Gastrocnemius medialis (tissue), 4 donors: ENCODE results near the gene GBX1.

Experiments used
- POLR2A ChIP-seq, 2 donors: fragments of 450-650 bp; IDR thresholded peaks; one replicate each; pipeline ENCODE4 v1.6.1; 2017; ENCODE audit warnings: antibody characterized with exemption in 2 of 2, mild to moderate bottlenecking in 2 of 2, moderate library complexity in 2 of 2
- TF ChIP-seq, protein P1 (sequence below), 5 experiments: fragments of 450-650 bp in 3 of 5; fragments of 200-600 bp in 2 of 5; sonication (generic) in 2 of 5; IDR thresholded peaks in 4 of 5; conservative IDR thresholded peaks in 1 of 5; 1 replicate in 4 of 5; 2 replicates in 1 of 5; pipeline ENCODE4 v1.5.1; 2016 to 2019; ENCODE audit warnings: antibody characterized with exemption in 5 of 5, mild to moderate bottlenecking in 3 of 5, moderate library complexity in 3 of 5

DNA sequence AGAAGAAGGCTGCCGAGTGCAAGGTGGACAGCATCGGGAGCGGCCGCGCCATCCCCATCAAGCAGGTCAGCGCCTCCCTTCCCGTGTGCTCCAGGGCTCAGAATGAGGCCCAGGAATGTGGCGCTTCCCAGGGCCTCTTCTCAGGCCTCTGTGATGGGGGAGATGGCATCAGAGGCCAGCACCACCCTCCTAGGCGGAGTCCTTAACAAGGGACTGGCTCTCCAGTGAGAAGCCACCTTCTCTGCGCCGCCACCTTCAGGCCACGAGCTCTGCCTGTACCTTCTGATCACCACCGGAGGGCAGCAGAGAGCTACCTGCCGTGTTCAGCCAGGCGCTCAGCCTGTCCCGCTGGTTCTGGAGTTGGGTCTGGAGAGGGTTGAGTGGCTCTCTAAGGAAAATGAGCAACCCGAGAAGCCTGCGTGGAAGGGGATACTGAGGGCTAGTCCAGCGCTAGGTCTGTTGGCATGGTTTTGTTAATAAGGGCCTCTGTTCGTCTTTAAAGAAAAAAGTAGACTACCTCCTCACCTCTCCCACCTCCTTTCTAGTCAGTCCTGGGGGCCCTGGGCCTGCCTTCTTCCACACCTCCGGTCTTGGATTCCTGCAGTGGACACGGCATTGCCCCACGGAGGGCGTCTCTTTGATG lies 43.6 kb downstream of the GBX1 start:
- TF ChIP-seq POLR2A (IDR thresholded peaks at IDR 0.05): no peak
- TF ChIP-seq, protein P1, sequence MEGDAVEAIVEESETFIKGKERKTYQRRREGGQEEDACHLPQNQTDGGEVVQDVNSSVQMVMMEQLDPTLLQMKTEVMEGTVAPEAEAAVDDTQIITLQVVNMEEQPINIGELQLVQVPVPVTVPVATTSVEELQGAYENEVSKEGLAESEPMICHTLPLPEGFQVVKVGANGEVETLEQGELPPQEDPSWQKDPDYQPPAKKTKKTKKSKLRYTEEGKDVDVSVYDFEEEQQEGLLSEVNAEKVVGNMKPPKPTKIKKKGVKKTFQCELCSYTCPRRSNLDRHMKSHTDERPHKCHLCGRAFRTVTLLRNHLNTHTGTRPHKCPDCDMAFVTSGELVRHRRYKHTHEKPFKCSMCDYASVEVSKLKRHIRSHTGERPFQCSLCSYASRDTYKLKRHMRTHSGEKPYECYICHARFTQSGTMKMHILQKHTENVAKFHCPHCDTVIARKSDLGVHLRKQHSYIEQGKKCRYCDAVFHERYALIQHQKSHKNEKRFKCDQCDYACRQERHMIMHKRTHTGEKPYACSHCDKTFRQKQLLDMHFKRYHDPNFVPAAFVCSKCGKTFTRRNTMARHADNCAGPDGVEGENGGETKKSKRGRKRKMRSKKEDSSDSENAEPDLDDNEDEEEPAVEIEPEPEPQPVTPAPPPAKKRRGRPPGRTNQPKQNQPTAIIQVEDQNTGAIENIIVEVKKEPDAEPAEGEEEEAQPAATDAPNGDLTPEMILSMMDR (IDR thresholded peaks at IDR 0.05 in 4 of 5, conservative IDR thresholded peaks at IDR 0.05 in 1 of 5): peak; percentile 85 to 98 (median 95)
